Loucy (cell line): ENCODE measurements around the gene SNAPC3.

Experiments used
- EZH2phosphoT487 ChIP-seq: fragments of 200-600 bp; IDR thresholded peaks from 2 replicates; pipeline ENCODE4 v1.6.1; 2018; ENCODE audit warnings: antibody characterized with exemption, mild to moderate bottlenecking, moderate library complexity, borderline replicate concordance
- TF ChIP-seq, protein P1 (sequence below): fragments of 200-600 bp; sonication (generic); conservative IDR thresholded peaks from 2 replicates; pipeline ENCODE4 v1.5.1; 2014; ENCODE audit warnings: mild to moderate bottlenecking, antibody characterized with exemption, low read length

DNA sequence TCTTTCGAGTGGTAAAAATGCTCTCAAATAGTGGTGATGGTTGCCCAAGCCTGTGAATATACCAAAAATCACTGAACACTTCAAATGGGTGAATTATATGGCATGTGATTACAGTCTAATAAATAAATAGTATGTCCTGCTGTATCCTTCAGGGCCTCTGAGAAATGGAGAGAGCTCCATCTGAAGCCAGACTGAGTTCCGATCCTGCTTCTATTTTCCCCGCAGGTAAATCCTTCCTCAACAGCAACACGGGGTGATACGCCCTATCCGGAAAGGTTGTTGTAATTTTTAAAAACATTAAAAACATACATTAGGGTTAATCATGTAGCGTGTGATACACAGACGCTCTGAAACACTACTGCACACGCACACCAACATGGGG, 695 bp upstream of the SNAPC3 start:
- TF ChIP-seq, protein P1, sequence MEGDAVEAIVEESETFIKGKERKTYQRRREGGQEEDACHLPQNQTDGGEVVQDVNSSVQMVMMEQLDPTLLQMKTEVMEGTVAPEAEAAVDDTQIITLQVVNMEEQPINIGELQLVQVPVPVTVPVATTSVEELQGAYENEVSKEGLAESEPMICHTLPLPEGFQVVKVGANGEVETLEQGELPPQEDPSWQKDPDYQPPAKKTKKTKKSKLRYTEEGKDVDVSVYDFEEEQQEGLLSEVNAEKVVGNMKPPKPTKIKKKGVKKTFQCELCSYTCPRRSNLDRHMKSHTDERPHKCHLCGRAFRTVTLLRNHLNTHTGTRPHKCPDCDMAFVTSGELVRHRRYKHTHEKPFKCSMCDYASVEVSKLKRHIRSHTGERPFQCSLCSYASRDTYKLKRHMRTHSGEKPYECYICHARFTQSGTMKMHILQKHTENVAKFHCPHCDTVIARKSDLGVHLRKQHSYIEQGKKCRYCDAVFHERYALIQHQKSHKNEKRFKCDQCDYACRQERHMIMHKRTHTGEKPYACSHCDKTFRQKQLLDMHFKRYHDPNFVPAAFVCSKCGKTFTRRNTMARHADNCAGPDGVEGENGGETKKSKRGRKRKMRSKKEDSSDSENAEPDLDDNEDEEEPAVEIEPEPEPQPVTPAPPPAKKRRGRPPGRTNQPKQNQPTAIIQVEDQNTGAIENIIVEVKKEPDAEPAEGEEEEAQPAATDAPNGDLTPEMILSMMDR = no peak
- TF ChIP-seq EZH2phosphoT487 = no peak
